ENCODE results near the gene TMEM236. TPM values are rescaled to one million over a fixed set of nuclear protein-coding genes. Genes with fewer than 3 reads are reported as not detected.

Gene TMEM236
- total RNA-seq, 1 experiment from 2014 or later = 0.07 TPM

- DNase-seq (ENCODE audit: low read depth, low spot score) = no peak
- no peaks in the 10 kb centered on the region for H3K9me2 ChIP-seq (ENCODE audit: insufficient read depth)
- POLR2A ChIA-PET = no interaction called here
- intact Hi-C loops (cut with micrococcal nuclease) = no loop called here
- no peak overlapping the region for H3K27ac ChIP-seq (ENCODE audit: low read depth, low read length)
- no peak overlapping the region for H2AFZ ChIP-seq (ENCODE audit: low read depth, low read length, poor library complexity, severe bottlenecking)
- no peaks in the 10 kb centered on the region for H3K4me1 ChIP-seq (ENCODE audit: control insufficient read depth in 1 of 2, insufficient read depth in 2 of 2, low read length in 2 of 2)
- CTCF ChIA-PET = no interaction called here
- no peaks in the 10 kb centered on the region for H3K27me3 ChIP-seq (ENCODE audit: insufficient read depth, low read length)
- no TSS peak for BruUV-seq (replicated peaks)
- H3K4me3 ChIP-seq (replicated peaks in 1 of 2; ENCODE audit: low read depth in 1 of 2, low read length in 2 of 2) = no peak overlapping the region
- no peaks in the 10 kb centered on the region for H3K9me3 ChIP-seq (ENCODE audit: control insufficient read depth in 1 of 2, insufficient read depth in 1 of 2, low read depth in 1 of 2, low read length in 2 of 2)
- RAD21 ChIA-PET (ENCODE audit: low non-redundant PET in 1 of 2, low total read pairs in 2 of 2, uncharacterized antibody in 2 of 2, unreplicated experiment in 2 of 2) = no interaction called here
- no peaks in the 10 kb centered on the region for H3K79me2 ChIP-seq (ENCODE audit: insufficient read depth, low read length)
- TF ChIP-seq ATF3 (IDR thresholded peaks at IDR 0.05) (no peak), ZBTB33 (IDR thresholded peaks at IDR 0.05; ENCODE audit: extremely low read depth, insufficient replicate concordance, low read length) (no peak), MAX (IDR thresholded peaks at IDR 0.05) (no peak)
- ATAC-seq = no peak
- no peaks in the 10 kb centered on the region for H4K20me1 ChIP-seq (ENCODE audit: insufficient read depth)
- no peaks in the 10 kb centered on the region for H3K36me3 ChIP-seq (ENCODE audit: control insufficient read depth in 1 of 2, insufficient read depth in 2 of 2, low read length in 2 of 2)
- H3K9ac ChIP-seq (ENCODE audit: low read length) = no peak overlapping the region
- H3K4me2 ChIP-seq (ENCODE audit: low read length) = no peak overlapping the region
These were observed 12.1 kb downstream of the TMEM236 start for GRCh38 chr10:17764142-17764541.

- H3K4me2 ChIP-seq (ENCODE audit: low read length) = no peak overlapping the region
- H3K9me2 ChIP-seq (ENCODE audit: insufficient read depth) = no peaks in the 10 kb centered on the region
- no peak overlapping the region for H3K9ac ChIP-seq (ENCODE audit: low read length)
- H3K9me3 ChIP-seq (ENCODE audit: control insufficient read depth in 1 of 2, insufficient read depth in 1 of 2, low read depth in 1 of 2, low read length in 2 of 2) = no peaks in the 10 kb centered on the region
- H3K4me3 ChIP-seq (replicated peaks in 1 of 2; ENCODE audit: low read depth in 1 of 2, low read length in 2 of 2) = no peak overlapping the region
- no peaks in the 10 kb centered on the region for H3K36me3 ChIP-seq (ENCODE audit: control insufficient read depth in 1 of 2, insufficient read depth in 2 of 2, low read length in 2 of 2)
- RAD21 ChIA-PET (ENCODE audit: low non-redundant PET in 1 of 2, low total read pairs in 2 of 2, uncharacterized antibody in 2 of 2, unreplicated experiment in 2 of 2) = no interaction called here
- TF ChIP-seq ZFX (IDR thresholded peaks at IDR 0.05) (no peak), ATF3 (IDR thresholded peaks at IDR 0.05) (no peak), ZNF274 (IDR thresholded peaks at IDR 0.05; ENCODE audit: low read depth, low read length) (no peak), MAX (IDR thresholded peaks at IDR 0.05) (no peak), JUND (IDR thresholded peaks at IDR 0.05) (no peak), ELF1 (IDR thresholded peaks at IDR 0.05; ENCODE audit: borderline replicate concordance, low read depth) (no peak), EZH2 (IDR thresholded peaks at IDR 0.05) (no peak)
- no peak overlapping the region for H2AFZ ChIP-seq (ENCODE audit: low read depth, low read length, poor library complexity, severe bottlenecking)
- no peaks in the 10 kb centered on the region for H4K20me1 ChIP-seq (ENCODE audit: insufficient read depth)
- H3K4me1 ChIP-seq (ENCODE audit: control insufficient read depth in 1 of 2, insufficient read depth in 2 of 2, low read length in 2 of 2) = no peaks in the 10 kb centered on the region
- no peak for ATAC-seq
- BruUV-seq (replicated peaks) = no TSS peak
- POLR2A ChIA-PET = no interaction called here
- H3K27me3 ChIP-seq (ENCODE audit: insufficient read depth, low read length) = no peaks in the 10 kb centered on the region
- H3K79me2 ChIP-seq (ENCODE audit: insufficient read depth, low read length) = no peaks in the 10 kb centered on the region
- DNase-seq (ENCODE audit: low read depth, low spot score) = no peak
- no peak overlapping the region for H3K27ac ChIP-seq (ENCODE audit: low read depth, low read length)
- intact Hi-C loops (cut with micrococcal nuclease) = no loop called here
- CTCF ChIA-PET = no interaction called here
These were observed 13.6 kb downstream of the TMEM236 start for GRCh38 chr10:17765602-17766001.

Measured in HCT116 (cell line).